HEK293T (cell line): ENCODE data around the gene CNTN5.
"Not testable (repeated sequence)": the region's sequence is repeated elsewhere in the genome, so short reads cannot be mapped to it uniquely, and the experiment has no call there.

Source experiments
- CTCF ChIA-PET: fragments of 350-600 bp; formaldehyde crosslinking; extraction: SDS; loops from one replicate; lab custom pipeline; 2021; ENCODE audit warnings: antibody characterized with exemption, inconsistent platforms; lab: Yijun Ruan, JAX
- POLR2A ChIA-PET: fragments of 350-600 bp; formaldehyde crosslinking; extraction: SDS; loops from one replicate; lab custom pipeline; 2020; ENCODE audit warnings: antibody characterized with exemption, inconsistent platforms; lab: Yijun Ruan, JAX
- DNase-seq: peaks from one replicate; pipeline ENCODE4 v3.0.0; 2012; ENCODE audit warnings: mixed read lengths; ENCODE audit errors: extremely low spot score
- ARNT ChIP-seq: fragments of 450-650 bp; IDR thresholded peaks from 2 replicates; pipeline ENCODE4 v1.6.1; 2017; ENCODE audit warnings: mild to moderate bottlenecking
- BHLHE40 ChIP-seq: fragments of 450-650 bp; IDR thresholded peaks from 2 replicates; pipeline ENCODE4 v1.6.1; 2016; ENCODE audit warnings: mild to moderate bottlenecking, moderate library complexity, borderline replicate concordance
- CTBP1 ChIP-seq: fragments of 450-650 bp; IDR thresholded peaks from 2 replicates; pipeline ENCODE4 v1.6.1; 2016; ENCODE audit warnings: borderline replicate concordance
- ELF4 ChIP-seq: fragments of 450-650 bp; IDR thresholded peaks from 2 replicates; pipeline ENCODE4 v1.6.1; 2017; ENCODE audit warnings: antibody characterized with exemption
- FOXA1 ChIP-seq: fragments of 450-650 bp; IDR thresholded peaks from 2 replicates; pipeline ENCODE4 v1.6.1; 2016; ENCODE audit warnings: mild to moderate bottlenecking
- FOXK2 ChIP-seq: fragments of 450-650 bp; IDR thresholded peaks from 2 replicates; pipeline ENCODE4 v1.6.1; 2016; ENCODE audit warnings: mild to moderate bottlenecking
- FOXM1 ChIP-seq: fragments of 450-650 bp; IDR thresholded peaks from 2 replicates; pipeline ENCODE4 v1.6.1; 2017; ENCODE audit warnings: mild to moderate bottlenecking, borderline replicate concordance
- HDGF ChIP-seq: fragments of 450-650 bp; IDR thresholded peaks from 2 replicates; pipeline ENCODE4 v1.6.1; 2017; ENCODE audit warnings: antibody characterized with exemption, borderline replicate concordance
- L3MBTL2 ChIP-seq: fragments of 450-650 bp; conservative IDR thresholded peaks from 2 replicates; pipeline ENCODE4 v1.6.1; 2016; ENCODE audit warnings: mild to moderate bottlenecking
- LEF1 ChIP-seq: fragments of 450-650 bp; IDR thresholded peaks from 2 replicates; pipeline ENCODE4 v1.6.1; 2017; ENCODE audit warnings: mild to moderate bottlenecking, borderline replicate concordance
- NFRKB ChIP-seq: fragments of 450-650 bp; IDR thresholded peaks from 2 replicates; pipeline ENCODE4 v1.6.1; 2016; ENCODE audit warnings: mild to moderate bottlenecking, moderate library complexity
- SP1 ChIP-seq: fragments of 450-650 bp; IDR thresholded peaks from 2 replicates; pipeline ENCODE4 v1.6.1; 2017
- SUZ12 ChIP-seq: fragments of 450-650 bp; IDR thresholded peaks from 2 replicates; pipeline ENCODE4 v1.6.1; 2016; ENCODE audit warnings: mild to moderate bottlenecking
- TARDBP ChIP-seq: fragments of 450-650 bp; IDR thresholded peaks from 2 replicates; pipeline ENCODE4 v1.6.1; 2016
- ZNF384 ChIP-seq: fragments of 450-650 bp; IDR thresholded peaks from 2 replicates; pipeline ENCODE4 v1.6.1; 2016
- TF ChIP-seq, protein P1 (sequence below): fragments of 450-650 bp; IDR thresholded peaks from 2 replicates; pipeline ENCODE4 v1.6.1; 2016

CNTN5 gene

DNA sequence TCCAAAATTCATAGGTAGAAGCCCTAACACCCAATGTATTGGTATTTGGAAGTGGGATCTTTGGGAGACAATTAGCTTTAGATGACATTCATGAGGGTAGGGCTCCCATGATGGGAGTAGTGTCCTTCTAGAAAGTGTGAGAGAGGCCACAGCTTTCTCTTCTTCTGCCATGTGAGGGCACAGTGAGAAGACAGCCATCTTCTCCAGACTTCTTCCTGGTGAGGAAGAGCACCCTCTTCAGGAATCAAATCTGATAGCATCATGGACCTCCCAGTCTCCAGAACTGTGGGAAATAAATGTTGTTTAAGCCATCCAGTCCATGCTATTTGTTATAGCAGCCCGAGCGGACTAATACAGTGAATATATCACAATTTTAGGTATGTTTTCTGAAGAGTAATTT is 96.9 kb downstream of the CNTN5 start:
- no peak for DNase-seq
- TF ChIP-seq BHLHE40 (no peak), SP1 (no peak), FOXK2 (no peak), ELF4 (no peak), L3MBTL2 (no peak), SUZ12 (no peak), HDGF (no peak), ARNT (no peak), NFRKB (no peak), FOXA1 (no peak), CTBP1 (no peak), TARDBP (no peak), FOXM1 (no peak), ZNF384 (no peak), LEF1 (no peak)
- TF ChIP-seq, protein P1, sequence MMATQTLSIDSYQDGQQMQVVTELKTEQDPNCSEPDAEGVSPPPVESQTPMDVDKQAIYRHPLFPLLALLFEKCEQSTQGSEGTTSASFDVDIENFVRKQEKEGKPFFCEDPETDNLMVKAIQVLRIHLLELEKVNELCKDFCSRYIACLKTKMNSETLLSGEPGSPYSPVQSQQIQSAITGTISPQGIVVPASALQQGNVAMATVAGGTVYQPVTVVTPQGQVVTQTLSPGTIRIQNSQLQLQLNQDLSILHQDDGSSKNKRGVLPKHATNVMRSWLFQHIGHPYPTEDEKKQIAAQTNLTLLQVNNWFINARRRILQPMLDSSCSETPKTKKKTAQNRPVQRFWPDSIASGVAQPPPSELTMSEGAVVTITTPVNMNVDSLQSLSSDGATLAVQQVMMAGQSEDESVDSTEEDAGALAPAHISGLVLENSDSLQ = no peak
- POLR2A ChIA-PET = no interaction called here
- CTCF ChIA-PET = no interaction called here

DNA sequence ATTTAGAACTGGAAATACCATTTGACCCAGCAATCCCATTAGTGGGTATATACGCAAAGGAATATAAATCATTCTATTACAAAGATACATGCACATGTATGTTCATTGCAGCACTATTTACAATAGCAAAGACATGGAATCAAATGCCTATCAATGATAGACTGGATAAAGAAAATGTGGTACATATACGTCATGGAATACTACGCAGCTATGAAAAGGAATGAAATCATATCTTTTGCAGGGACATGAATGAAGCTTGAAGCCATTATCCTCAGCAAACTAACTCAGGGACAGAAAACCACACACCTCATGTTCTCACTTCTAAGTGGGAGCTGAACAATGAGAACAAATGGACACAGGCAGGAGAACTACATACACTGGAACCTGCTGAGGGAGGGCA is 113.1 kb downstream of the CNTN5 start:
- POLR2A ChIA-PET, DNase-seq, CTCF ChIA-PET: not testable (repeated sequence)

DNA sequence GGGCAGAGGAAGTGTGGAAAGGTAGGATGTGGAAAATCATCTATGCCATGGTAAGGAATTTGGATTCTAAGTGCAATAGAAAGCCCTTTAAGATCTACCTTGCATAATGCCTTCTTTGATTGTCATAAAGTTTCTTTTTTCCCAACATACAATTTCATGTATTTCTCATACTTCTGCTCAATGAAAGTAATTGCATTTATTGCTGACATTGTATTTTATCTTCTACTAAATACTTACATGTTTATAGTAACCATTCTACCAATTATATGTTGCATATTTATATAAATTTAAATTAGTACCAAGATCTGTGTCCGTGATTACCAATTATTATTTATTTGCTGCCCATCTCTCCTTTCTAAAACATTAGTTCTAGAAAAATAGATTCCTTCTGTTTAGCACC is 114.8 kb downstream of the CNTN5 start:
- ChIA-PET POLR2A (no interaction called here), CTCF (no interaction called here)
- TF ChIP-seq SP1 = no peak
- TF ChIP-seq ELF4 = no peak
- TF ChIP-seq HDGF = no peak
- no peak for TF ChIP-seq CTBP1
- DNase-seq = no peak

DNA sequence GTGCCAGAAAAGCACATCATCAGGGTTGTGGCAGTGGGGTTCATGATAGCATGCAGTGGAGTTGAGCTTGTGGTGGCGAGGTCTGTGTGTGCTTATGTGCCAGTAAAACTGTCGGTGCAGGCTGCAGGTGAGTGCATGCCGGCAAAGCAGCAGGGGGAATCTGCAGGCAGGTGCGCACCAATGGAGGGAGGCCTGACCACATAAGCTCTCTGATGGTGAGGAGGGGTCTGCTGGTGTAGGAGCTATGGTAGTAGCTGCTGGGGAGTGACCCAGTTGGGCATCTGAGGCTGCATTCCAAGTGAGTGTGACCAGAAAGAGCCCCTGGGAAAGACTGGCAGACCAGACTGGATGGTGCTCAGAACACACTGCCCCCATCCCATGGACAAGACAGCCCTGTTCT is 121.5 kb downstream of the CNTN5 start:
- TF ChIP-seq BHLHE40 = no peak
- TF ChIP-seq HDGF = no peak
- TF ChIP-seq ARNT = no peak
- TF ChIP-seq FOXK2 = no peak
- no peak for TF ChIP-seq TARDBP
- no peak for TF ChIP-seq LEF1
- no peak for TF ChIP-seq SP1
- no peak for TF ChIP-seq L3MBTL2
- no peak for TF ChIP-seq CTBP1
- POLR2A ChIA-PET = no interaction called here
- CTCF ChIA-PET = no interaction called here
- DNase-seq = no peak

DNA sequence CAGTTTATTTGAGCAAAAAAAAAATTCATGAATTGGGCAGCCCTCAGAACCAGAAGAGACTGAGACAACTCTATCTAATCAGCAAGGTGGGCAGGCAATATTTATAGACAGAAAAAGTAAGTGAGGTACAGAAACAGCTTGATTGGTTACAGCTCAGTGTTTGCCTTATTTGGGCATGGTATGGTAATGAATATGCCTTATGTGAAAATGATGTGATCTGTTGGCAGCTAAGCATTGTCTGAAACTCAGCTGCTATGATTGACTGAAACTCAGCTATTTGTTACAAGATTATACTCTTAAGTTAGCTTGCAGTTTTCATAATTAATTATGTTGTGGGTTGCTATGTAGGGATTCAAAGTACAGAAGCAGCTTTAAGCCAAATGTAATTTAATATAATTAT is 127.6 kb downstream of the CNTN5 start:
- DNase-seq = no peak
- CTCF ChIA-PET = no interaction called here
- TF ChIP-seq CTBP1 (no peak), ELF4 (no peak), NFRKB (no peak), FOXK2 (no peak), SP1 (no peak), L3MBTL2 (no peak), HDGF (no peak), FOXA1 (no peak), LEF1 (no peak), ARNT (no peak), ZNF384 (no peak), FOXM1 (no peak), BHLHE40 (no peak), TARDBP (no peak), SUZ12 (no peak)
- TF ChIP-seq, protein P1 = no peak
- POLR2A ChIA-PET = no interaction called here

DNA sequence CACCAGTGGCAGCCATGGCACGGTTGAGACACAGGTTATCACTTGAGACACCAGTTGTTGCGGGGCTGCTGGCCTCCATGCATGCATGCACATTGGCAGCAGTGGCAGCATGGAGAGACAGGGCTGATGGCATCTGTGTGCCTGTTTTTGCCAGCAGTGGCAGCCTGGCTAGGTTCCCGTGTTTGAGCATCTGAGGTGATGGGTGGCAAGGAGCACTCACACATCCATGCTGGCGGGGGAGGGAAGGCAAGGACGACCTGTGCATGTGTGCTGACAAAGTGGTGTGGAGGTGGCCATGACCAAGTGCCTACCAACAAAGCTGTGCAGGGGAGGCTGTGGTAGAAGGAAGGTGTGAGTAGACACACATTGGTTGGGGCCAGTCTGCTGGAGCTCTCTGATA is 133.5 kb downstream of the CNTN5 start:
- CTCF ChIA-PET = no interaction called here
- POLR2A ChIA-PET = no interaction called here
- TF ChIP-seq ELF4 (no peak), NFRKB (no peak), ARNT (no peak), L3MBTL2 (no peak), FOXM1 (no peak), SP1 (no peak), FOXA1 (no peak), ZNF384 (no peak), BHLHE40 (no peak), TARDBP (no peak), SUZ12 (no peak), HDGF (no peak), LEF1 (no peak)
- TF ChIP-seq, protein P1 = no peak
- no peak for DNase-seq

DNA sequence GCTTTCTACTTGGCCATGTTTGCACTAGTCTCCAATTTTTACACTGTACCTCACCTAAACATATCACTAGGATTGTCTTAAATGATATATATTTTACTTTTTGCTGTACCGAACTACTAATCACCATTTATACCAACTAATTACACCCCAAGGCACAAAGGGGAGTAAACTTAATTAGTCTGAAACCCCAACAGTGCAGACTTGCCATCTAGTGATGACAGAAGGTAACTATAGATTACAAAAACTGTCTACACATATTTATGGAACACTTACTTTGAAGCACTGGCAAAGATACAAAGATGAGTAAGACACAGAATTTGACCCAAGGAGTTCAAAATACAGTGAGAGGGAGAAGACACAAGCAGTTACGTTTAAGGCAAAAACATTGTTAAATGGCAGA is 139.7 kb downstream of the CNTN5 start:
- no peak for DNase-seq
- ChIA-PET POLR2A (no interaction called here), CTCF (no interaction called here)
- TF ChIP-seq ARNT = no peak
- no peak for TF ChIP-seq LEF1
- no peak for TF ChIP-seq HDGF
- TF ChIP-seq SUZ12 = no peak
- no peak for TF ChIP-seq NFRKB
- TF ChIP-seq TARDBP = no peak
- TF ChIP-seq CTBP1 = no peak
- TF ChIP-seq, protein P1 = no peak
- no peak for TF ChIP-seq FOXM1
